CD8-positive, alpha-beta memory T cell (primary cell): ENCODE measurements around the gene MTF2. TPM values are rescaled to one million over a fixed set of nuclear protein-coding genes. Genes with fewer than 3 reads are reported as not detected.
"Not testable (repeated sequence)": the region's sequence is repeated elsewhere in the genome, so short reads cannot be mapped to it uniquely, and the experiment has no call there.

ENCODE experiments used
- CTCF ChIA-PET: fragments of 350-600 bp; sonication (Branson Sonifier 250); formaldehyde crosslinking; loops from one replicate; lab custom pipeline; 2021; ENCODE audit warnings: antibody characterized with exemption; lab: Charles Lee
- POLR2A ChIA-PET: fragments of 350-600 bp; sonication (Branson Sonifier 250); formaldehyde crosslinking; loops from one replicate; lab custom pipeline; 2021; ENCODE audit warnings: antibody characterized with exemption; lab: Charles Lee
- DNase-seq, 5 donors: peaks; one replicate each; pipeline versions ENCODE4 v3.0.0 to v3.0.0-alpha.2; 2020 to 2022; ENCODE audit warnings: mixed read lengths in 1 of 5
- H3K27ac ChIP-seq: one replicate; pipeline ENCODE4 v1.7.0; 2013; ENCODE audit warnings: low read depth, mild to moderate bottlenecking, low read length, moderate library complexity
- H3K27me3 ChIP-seq: 2 replicates; pipeline ENCODE4 v1.7.0; 2013; ENCODE audit warnings: low read length, mild to moderate bottlenecking; ENCODE audit not compliant: insufficient read depth, poor library complexity, severe bottlenecking
- H3K36me3 ChIP-seq: 2 replicates; pipeline ENCODE4 v1.7.0; 2013; ENCODE audit warnings: mild to moderate bottlenecking, low read length, moderate library complexity; ENCODE audit not compliant: insufficient read depth
- H3K4me1 ChIP-seq: 2 replicates; pipeline ENCODE4 v1.7.0; 2013; ENCODE audit warnings: mild to moderate bottlenecking, low read length, moderate library complexity; ENCODE audit not compliant: insufficient read depth
- H3K4me3 ChIP-seq: 2 replicates; pipeline ENCODE4 v1.7.0; 2013; ENCODE audit warnings: mild to moderate bottlenecking, low read length
- H3K9me3 ChIP-seq: 2 replicates; pipeline ENCODE4 v1.7.0; 2013; ENCODE audit warnings: mild to moderate bottlenecking, low read length
- H3K27ac Mint-ChIP-seq, 8 donors: one replicate each; pipeline ENCODE4 v1.8.0; 2020 to 2021; ENCODE audit warnings: mixed read lengths in 8 of 8, mild to moderate bottlenecking in 6 of 8, inconsistent platforms in 3 of 8, moderate library complexity in 3 of 8
- H3K27me3 Mint-ChIP-seq, 2 donors: one replicate each; pipeline ENCODE4 v1.8.0; 2020 to 2021; ENCODE audit warnings: mixed read lengths in 2 of 2, mild to moderate bottlenecking in 1 of 2, moderate library complexity in 1 of 2
- H3K36me3 Mint-ChIP-seq, 3 donors: one replicate each; pipeline ENCODE4 v1.8.0; 2020 to 2021; ENCODE audit warnings: mixed read lengths in 3 of 3, inconsistent platforms in 1 of 3, mild to moderate bottlenecking in 1 of 3
- H3K4me1 Mint-ChIP-seq, 3 donors: one replicate each; pipeline ENCODE4 v1.8.0; 2020 to 2021; ENCODE audit warnings: mixed read lengths in 3 of 3, inconsistent platforms in 1 of 3, mild to moderate bottlenecking in 1 of 3
- H3K4me3 Mint-ChIP-seq, 7 donors: one replicate each; pipeline ENCODE4 v1.8.0; 2020 to 2021; ENCODE audit warnings: mixed read lengths in 7 of 7, mild to moderate bottlenecking in 6 of 7, moderate library complexity in 4 of 7, inconsistent platforms in 2 of 7
- H3K9me3 Mint-ChIP-seq, 5 donors: one replicate each; pipeline ENCODE4 v1.8.0; 2020 to 2022; ENCODE audit warnings: mixed read lengths in 5 of 5, mild to moderate bottlenecking in 3 of 5, moderate library complexity in 2 of 5, inconsistent platforms in 1 of 5
- polyA plus RNA-seq: library from polyadenylated mRNA; unstranded; fragments of 300-500 nt; fragmentation: Illumina TruSeq; gene quantifications from one replicate; pipeline ENCODE4 v1.2.3, GENCODE V29; 2021
- total RNA-seq, 2 experiments: library from RNA; stranded (reverse); gene quantifications; one replicate each; pipeline ENCODE4 v1.2.3, GENCODE V29; 2021

Gene MTF2
- total and polyA plus RNA-seq, 3 experiments from 2014 or later = 42.1 to 66.7 (median 43.4) TPM

- H3K27me3 Mint-ChIP-seq, H3K27ac ChIP-seq, H3K36me3 ChIP-seq, H3K27me3 ChIP-seq, H3K9me3 ChIP-seq, H3K4me3 ChIP-seq, H3K9me3 Mint-ChIP-seq, CTCF ChIA-PET, DNase-seq, POLR2A ChIA-PET: not testable (repeated sequence)
- H3K4me3 Mint-ChIP-seq = peak overlapping the region in 4 of 7 donors; percentile 24 to 33 (median 29)
- peak overlapping the region in 1 of 8 donors; percentile 29 for H3K27ac Mint-ChIP-seq
- peaks cover 66% of the 10 kb centered on the region for H3K4me1 ChIP-seq
- H3K4me1 Mint-ChIP-seq = peaks cover 70 to 81% (median 81%) of the 10 kb centered on the region in 3 donors
- H3K36me3 Mint-ChIP-seq = peaks cover 6 to 46% (median 6%) of the 10 kb centered on the region in 3 donors
Measured at GRCh38 chr1:93174638-93175037, 95.6 kb downstream of the MTF2 start.

- POLR2A ChIA-PET = interaction anchor here (0.6 kb wide), 3 partner anchors 9 to 1064 kb away, joined by 3 read pairs; no protein-coding TSS in a partner anchor
- no peaks in the 10 kb centered on the region for H3K27me3 ChIP-seq
- no peak for DNase-seq
- Mint-ChIP-seq H3K4me1 (peaks cover 58 to 74% (median 72%) of the 10 kb centered on the region in 3 donors), H3K4me3 (peak overlapping the region; percentile 87 to 97 (median 94)), H3K36me3 (peaks cover 6 to 42% (median 6%) of the 10 kb centered on the region in 3 donors), H3K9me3 (peaks cover 0 to 2% (median 0%) of the 10 kb centered on the region in 5 donors), H3K27me3 (no peaks in the 10 kb centered on the region), H3K27ac (peak overlapping the region in 7 of 8 donors; percentile 6 to 98 (median 87))
- CTCF ChIA-PET = interaction anchor here (2.1 kb wide), 1 partner anchor 98 kb away, joined by 5 read pairs; no protein-coding TSS in a partner anchor
- H3K9me3 ChIP-seq = no peaks in the 10 kb centered on the region
- peaks cover 3% of the 10 kb centered on the region for H3K36me3 ChIP-seq
- peak overlapping the region; percentile 97 for H3K27ac ChIP-seq
- H3K4me3 ChIP-seq = peak overlapping the region; percentile 99
- peaks cover 57% of the 10 kb centered on the region for H3K4me1 ChIP-seq
Measured at GRCh38 chr1:93177991-93178390, 98.9 kb downstream of the MTF2 start.

- H3K9me3 ChIP-seq = no peaks in the 10 kb centered on the region
- H3K27ac ChIP-seq = peak overlapping the region; percentile 97
- no peaks in the 10 kb centered on the region for H3K27me3 ChIP-seq
- Mint-ChIP-seq H3K4me3 (peak overlapping the region; percentile 87 to 97 (median 94)), H3K36me3 (peaks cover 3 to 40% (median 6%) of the 10 kb centered on the region in 3 donors), H3K27ac (peak overlapping the region in 6 of 8 donors; percentile 6 to 99 (median 92)), H3K9me3 (peaks cover 0 to 2% (median 0%) of the 10 kb centered on the region in 5 donors), H3K4me1 (peaks cover 54 to 73% (median 71%) of the 10 kb centered on the region in 3 donors), H3K27me3 (no peaks in the 10 kb centered on the region)
- peak overlapping the region; percentile 99 for H3K4me3 ChIP-seq
- peaks cover 3% of the 10 kb centered on the region for H3K36me3 ChIP-seq
- CTCF ChIA-PET = interaction anchor here (1.8 to 2.1 kb wide), 2 partner anchors 12 to 98 kb away, joined by 4 to 5 read pairs; no protein-coding TSS in a partner anchor
- no peak for DNase-seq
- peaks cover 52% of the 10 kb centered on the region for H3K4me1 ChIP-seq
- POLR2A ChIA-PET = interaction anchor here (0.6 to 1.3 kb wide), 2 partner anchors 11 to 1064 kb away, joined by 3 to 7 read pairs; no protein-coding TSS in a partner anchor
Measured at GRCh38 chr1:93178418-93178817, 99.3 kb downstream of the MTF2 start.

GRCh38 chr1:93179886-93180722 lies 101.0 kb downstream of the MTF2 start, which contains the start of gene TMED5:
Gene TMED5 (minus strand): TSS chr1:93180413. CDS start chr1:93180242, 171 bp downstream.
- Histone ChIP-seq H3K27ac (peak within 1 kb of the TSS; percentile 97), H3K36me3 (no peaks in the 10 kb centered on the region), H3K4me3 (peak within 1 kb of the TSS; percentile 99), H3K27me3 (no peaks in the 10 kb centered on the region), H3K4me1 (peaks cover 39% of the 10 kb centered on the region), H3K9me3 (no peaks in the 10 kb centered on the region)
- Mint-ChIP-seq H3K36me3 (peaks cover 0 to 31% (median 2%) of the 10 kb centered on the region in 3 donors), H3K27ac (peak within 1 kb of the TSS; percentile 92 to 100 (median 97)), H3K4me3 (peak within 1 kb of the TSS; percentile 87 to 97 (median 94)), H3K27me3 (no peaks in the 10 kb centered on the region), H3K4me1 (peaks cover 50 to 65% (median 65%) of the 10 kb centered on the region in 3 donors), H3K9me3 (no peaks in the 10 kb centered on the region)
- POLR2A ChIA-PET = interaction anchor here (0.8 to 1.3 kb wide), 3 partner anchors 12 to 666 kb away, joined by 3 to 7 read pairs (median 3); no protein-coding TSS in a partner anchor
- DNase-seq = peak; percentile 93 to 98 (median 97)
- CTCF ChIA-PET = interaction anchor here (1.8 to 2.1 kb wide), 2 partner anchors 14 to 100 kb away, joined by 4 to 5 read pairs; no protein-coding TSS in a partner anchor

- H3K9me3 Mint-ChIP-seq = no peaks in the 10 kb centered on the region
- H3K27me3 Mint-ChIP-seq = no peaks in the 10 kb centered on the region
- ChIA-PET CTCF (interaction anchor here (1.0 kb wide), 1 partner anchor 187 kb away, joined by 3 read pairs; no protein-coding TSS in a partner anchor), POLR2A (interaction anchor here (0.6 to 1.3 kb wide), 6 partner anchors 22 to 667 kb away, joined by 3 to 6 read pairs (median 4); no protein-coding TSS in a partner anchor)
- Histone ChIP-seq H3K36me3 (no peaks in the 10 kb centered on the region), H3K9me3 (no peaks in the 10 kb centered on the region), H3K27ac (peak within 1 kb of the TSS; percentile 97), H3K27me3 (no peaks in the 10 kb centered on the region), H3K4me3 (peak within 1 kb of the TSS; percentile 99), H3K4me1 (peaks cover 38% of the 10 kb centered on the region)
- H3K4me3 Mint-ChIP-seq = peak within 1 kb of the TSS; percentile 87 to 97 (median 94)
- peak in 3 of 5 donors; percentile 54 to 77 (median 54) for DNase-seq
- peaks cover 0 to 29% (median 5%) of the 10 kb centered on the region in 3 donors for H3K36me3 Mint-ChIP-seq
- H3K4me1 Mint-ChIP-seq = peaks cover 50 to 66% (median 65%) of the 10 kb centered on the region in 3 donors
- peak within 1 kb of the TSS; percentile 92 to 100 (median 97) for H3K27ac Mint-ChIP-seq
Measured at GRCh38 chr1:93180723-93181613, 101.9 kb downstream of the MTF2 start, which contains the start of gene CCDC18. Gene CCDC18 (plus strand): TSS chr1:93180724. CDS start chr1:93183362, 2,638 bp downstream.

GRCh38 chr1:93186667-93187066 lies 107.6 kb downstream of the MTF2 start:
- H3K4me3 Mint-ChIP-seq = no peak overlapping the region
- no peaks in the 10 kb centered on the region for H3K9me3 ChIP-seq
- DNase-seq = no peak
- no peak overlapping the region for H3K27ac ChIP-seq
- no peak overlapping the region for H3K27ac Mint-ChIP-seq
- POLR2A ChIA-PET = no interaction called here
- no peak overlapping the region for H3K4me3 ChIP-seq
- no peaks in the 10 kb centered on the region for H3K27me3 Mint-ChIP-seq
- H3K9me3 Mint-ChIP-seq = no peaks in the 10 kb centered on the region
- H3K27me3 ChIP-seq = no peaks in the 10 kb centered on the region
- peaks cover 4 to 11% (median 5%) of the 10 kb centered on the region in 3 donors for H3K36me3 Mint-ChIP-seq
- peaks cover 21 to 44% (median 42%) of the 10 kb centered on the region in 3 donors for H3K4me1 Mint-ChIP-seq
- H3K36me3 ChIP-seq = no peaks in the 10 kb centered on the region
- H3K4me1 ChIP-seq = peaks cover 7% of the 10 kb centered on the region
- CTCF ChIA-PET = no interaction called here
